ENCODE results near the gene ZBTB20.

The ZBTB20 gene

DNA sequence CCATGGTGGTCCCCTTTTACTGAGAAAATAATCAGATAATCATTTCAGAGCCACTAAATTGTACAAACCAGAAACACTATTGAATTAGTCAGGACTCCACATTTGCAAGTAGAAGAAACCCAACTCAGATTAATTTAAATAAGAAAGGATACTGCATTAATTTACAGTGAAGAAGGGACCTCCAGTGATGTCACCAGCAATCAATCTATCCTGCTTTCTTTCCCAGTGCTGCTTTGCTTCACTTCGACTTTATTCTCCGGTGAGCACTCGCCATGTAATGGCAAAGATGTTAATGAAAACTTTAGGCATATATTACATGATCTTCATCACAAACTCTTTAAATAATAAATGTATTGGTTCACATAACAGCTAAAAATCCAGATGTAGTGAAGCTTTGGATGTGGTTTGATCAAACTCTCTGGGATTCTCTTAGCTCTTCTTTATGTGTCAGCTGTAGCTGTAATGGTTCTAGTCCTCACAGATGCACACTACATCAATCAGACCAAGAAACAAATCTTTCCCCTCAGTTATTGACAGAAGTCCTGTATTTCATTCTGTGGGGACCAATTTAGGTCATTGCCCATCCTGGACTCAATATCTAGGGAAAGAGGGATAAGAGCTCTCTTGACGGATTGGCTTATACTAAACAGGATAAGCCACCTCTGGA, 14.2 kb upstream of the ZBTB20 start:
- TF ChIP-seq, protein P1, sequence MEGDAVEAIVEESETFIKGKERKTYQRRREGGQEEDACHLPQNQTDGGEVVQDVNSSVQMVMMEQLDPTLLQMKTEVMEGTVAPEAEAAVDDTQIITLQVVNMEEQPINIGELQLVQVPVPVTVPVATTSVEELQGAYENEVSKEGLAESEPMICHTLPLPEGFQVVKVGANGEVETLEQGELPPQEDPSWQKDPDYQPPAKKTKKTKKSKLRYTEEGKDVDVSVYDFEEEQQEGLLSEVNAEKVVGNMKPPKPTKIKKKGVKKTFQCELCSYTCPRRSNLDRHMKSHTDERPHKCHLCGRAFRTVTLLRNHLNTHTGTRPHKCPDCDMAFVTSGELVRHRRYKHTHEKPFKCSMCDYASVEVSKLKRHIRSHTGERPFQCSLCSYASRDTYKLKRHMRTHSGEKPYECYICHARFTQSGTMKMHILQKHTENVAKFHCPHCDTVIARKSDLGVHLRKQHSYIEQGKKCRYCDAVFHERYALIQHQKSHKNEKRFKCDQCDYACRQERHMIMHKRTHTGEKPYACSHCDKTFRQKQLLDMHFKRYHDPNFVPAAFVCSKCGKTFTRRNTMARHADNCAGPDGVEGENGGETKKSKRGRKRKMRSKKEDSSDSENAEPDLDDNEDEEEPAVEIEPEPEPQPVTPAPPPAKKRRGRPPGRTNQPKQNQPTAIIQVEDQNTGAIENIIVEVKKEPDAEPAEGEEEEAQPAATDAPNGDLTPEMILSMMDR (IDR thresholded peaks at IDR 0.05; ENCODE audit: control insufficient read depth, insufficient read depth, low read depth, low read length, missing control alignments): no peak
- H3K4me3 ChIP-seq (ENCODE audit: control insufficient read depth, low read depth, low read length): no peak overlapping the region
- no peak for DNase-seq (ENCODE audit: low read depth)

DNA sequence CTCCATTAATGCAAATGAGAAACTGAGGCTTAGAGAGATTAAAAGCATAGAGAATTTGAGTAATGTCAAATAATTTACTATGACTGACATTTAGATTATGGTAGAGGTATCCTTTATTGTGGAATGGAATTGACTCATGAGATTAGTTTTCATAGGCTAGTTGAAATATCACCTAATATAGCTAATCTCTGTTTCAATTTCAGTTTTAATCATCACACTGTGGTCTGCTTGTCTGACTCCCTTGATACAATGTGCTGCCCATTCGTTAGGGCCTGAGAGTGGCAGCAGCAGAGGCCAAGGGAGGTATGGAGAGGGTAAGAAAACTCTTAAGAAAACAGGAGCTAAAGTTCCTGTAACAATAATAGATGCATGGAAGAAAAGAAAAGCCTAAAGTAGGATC, 13.2 kb upstream of the ZBTB20 start:
- TF ChIP-seq, protein P1 (IDR thresholded peaks at IDR 0.05; ENCODE audit: control insufficient read depth, insufficient read depth, low read depth, low read length, missing control alignments): no peak
- no peak overlapping the region for H3K4me3 ChIP-seq (ENCODE audit: control insufficient read depth, low read depth, low read length)
- DNase-seq (ENCODE audit: low read depth): no peak

DNA sequence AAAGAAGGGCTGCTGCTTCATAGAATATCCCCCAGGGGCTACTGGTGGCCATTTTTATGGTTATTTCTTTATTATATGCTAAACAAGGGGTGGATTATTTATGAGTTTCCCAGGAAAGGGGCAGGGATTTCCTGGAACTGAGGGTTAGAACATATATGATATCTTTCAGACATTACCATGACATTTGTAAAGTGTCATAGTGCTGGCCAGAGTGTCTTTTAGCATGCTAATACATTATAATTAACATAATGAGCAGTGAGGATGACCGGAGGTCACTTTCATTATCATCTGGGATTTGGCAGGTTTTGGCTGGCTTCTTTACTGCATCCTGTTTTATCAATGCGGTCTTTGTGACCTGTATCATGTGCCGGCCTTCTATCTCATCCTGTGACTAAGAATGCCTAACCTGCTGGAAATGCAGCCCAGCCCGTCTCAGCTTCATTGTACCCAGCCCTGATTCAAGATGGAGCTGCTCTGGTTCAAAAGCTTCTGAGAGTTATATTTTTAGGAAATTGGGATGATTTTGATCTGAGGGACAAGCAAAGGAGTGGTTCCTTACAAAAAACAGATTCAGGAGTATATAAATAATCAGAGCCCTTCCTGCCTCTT, 9.1 kb upstream of the ZBTB20 start:
- no peak overlapping the region for H3K4me3 ChIP-seq (ENCODE audit: control insufficient read depth, low read depth, low read length)
- TF ChIP-seq, protein P1 (IDR thresholded peaks at IDR 0.05; ENCODE audit: control insufficient read depth, insufficient read depth, low read depth, low read length, missing control alignments): no peak
- no peak for DNase-seq (ENCODE audit: low read depth)

DNA sequence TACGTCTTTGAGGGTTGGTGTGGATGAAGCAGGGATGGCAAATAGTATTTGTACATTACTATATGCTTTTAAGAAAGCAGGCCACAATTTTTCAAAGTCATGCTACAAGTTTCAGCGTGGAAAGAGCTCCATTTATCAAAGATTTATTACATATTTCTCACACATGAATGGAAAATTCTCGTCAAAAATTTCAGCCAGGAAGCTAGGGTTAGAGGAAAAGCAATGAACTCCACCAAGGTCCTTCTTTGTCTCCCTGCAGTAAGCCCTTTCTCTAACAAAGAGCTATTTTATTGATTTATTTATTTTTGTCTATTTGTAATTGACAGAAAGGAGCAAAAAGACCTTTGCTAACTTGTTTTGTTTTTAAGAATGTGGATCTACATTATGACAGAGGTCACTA, 7.5 kb upstream of the ZBTB20 start:
- no peak overlapping the region for H3K4me3 ChIP-seq (ENCODE audit: control insufficient read depth, low read depth, low read length)
- TF ChIP-seq, protein P1 (IDR thresholded peaks at IDR 0.05; ENCODE audit: control insufficient read depth, insufficient read depth, low read depth, low read length, missing control alignments): no peak
- DNase-seq (ENCODE audit: low read depth): no peak

DNA sequence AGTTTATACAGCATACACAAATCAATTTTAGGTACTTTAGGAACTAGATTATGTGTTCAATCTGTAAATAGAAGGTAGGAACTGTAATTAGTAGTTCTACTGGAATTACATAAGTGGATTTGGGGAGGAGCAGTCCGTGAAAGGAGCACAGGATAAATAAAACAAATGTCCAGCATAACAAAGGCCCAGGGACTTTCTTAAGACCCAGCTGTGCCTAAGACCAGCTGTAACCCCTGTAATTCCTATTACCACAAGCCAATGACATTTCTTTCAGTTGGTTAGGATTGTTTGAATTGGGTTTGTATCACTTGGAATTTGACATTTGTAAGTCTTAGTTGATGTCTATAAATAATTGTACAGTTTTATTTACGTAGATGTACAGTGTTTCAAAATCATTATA, 4.8 kb upstream of the ZBTB20 start:
- DNase-seq (ENCODE audit: low read depth): no peak
- H3K4me3 ChIP-seq (ENCODE audit: control insufficient read depth, low read depth, low read length): no peak overlapping the region
- TF ChIP-seq, protein P1 (IDR thresholded peaks at IDR 0.05; ENCODE audit: control insufficient read depth, insufficient read depth, low read depth, low read length, missing control alignments): no peak

DNA sequence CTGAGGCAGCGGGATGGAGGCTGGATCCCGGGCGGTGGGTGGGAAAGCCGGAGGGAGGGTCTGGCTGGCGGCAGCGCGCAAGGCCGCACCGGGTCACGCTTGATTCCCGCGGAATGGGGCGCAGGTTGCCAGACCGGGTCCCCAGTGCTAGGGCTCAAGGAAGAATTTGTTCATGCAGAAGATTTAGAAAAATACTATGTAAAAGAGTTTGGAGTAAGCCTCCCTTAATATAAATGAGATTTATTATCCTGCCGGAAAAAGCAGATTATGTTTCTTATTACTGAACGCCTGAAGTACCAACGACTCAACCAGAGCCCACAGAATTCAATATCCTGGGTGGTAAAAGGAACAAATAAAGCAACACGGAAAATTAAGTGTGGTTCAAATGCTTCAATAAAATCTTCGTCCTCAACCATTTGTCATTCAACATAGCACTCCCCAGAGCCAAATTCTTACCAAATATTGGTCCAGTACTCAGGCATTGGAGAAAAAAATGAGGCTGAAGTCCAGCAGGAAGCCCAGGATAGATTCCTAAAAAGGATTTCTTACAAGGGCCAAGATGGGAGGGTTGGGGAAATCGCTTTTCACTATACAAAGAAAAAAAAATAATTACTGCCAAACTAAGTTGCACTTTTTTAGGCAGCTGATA, 1.2 kb upstream of the ZBTB20 start:
- TF ChIP-seq, protein P1 (IDR thresholded peaks at IDR 0.05; ENCODE audit: control insufficient read depth, insufficient read depth, low read depth, low read length, missing control alignments): no peak
- no peak for DNase-seq (ENCODE audit: low read depth)
- peak overlapping the region; percentile 78 for H3K4me3 ChIP-seq (ENCODE audit: control insufficient read depth, low read depth, low read length)
